Measurements from ENCODE around the gene PLIN4. TPM values are rescaled to one million over a fixed set of nuclear protein-coding genes. Genes with fewer than 3 reads are reported as not detected.
A peak's percentile ranks its signal among the peaks of the same experiment; 100 is the strongest.
"Not testable (repeated sequence)": the region's sequence is repeated elsewhere in the genome, so short reads cannot be mapped to it uniquely, and the experiment has no call there.

PLIN4 gene
- total RNA-seq, 1 experiment from 2014 or later = not detected

DNA sequence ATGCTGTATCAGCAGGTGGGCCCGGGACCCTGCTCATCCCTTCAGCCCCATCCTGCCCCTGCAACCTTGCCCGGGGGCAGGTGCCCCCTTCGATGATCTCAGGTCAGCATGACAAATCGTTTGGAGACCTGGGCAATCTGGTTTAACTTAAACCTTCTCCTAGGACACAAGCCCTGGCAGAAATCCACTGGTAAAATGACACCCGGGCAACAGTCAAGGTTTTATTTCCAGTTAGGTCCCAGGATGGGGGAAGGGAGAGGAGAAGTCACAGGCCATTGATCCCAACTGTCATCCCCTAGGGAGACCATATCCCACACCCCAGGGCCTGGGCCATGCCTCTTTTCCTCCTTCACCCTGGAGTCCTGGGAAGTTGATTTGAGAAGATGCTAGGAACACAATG lies 18.5 kb upstream of the PLIN4 start:
- DNase-seq = no peak
- Histone ChIP-seq H3K9me3 (no peaks in the 10 kb centered on the region), H3K36me3 (no peaks in the 10 kb centered on the region), H3K27me3 (no peaks in the 10 kb centered on the region), H3K4me3 (no peak overlapping the region)

- DNase-seq = no peak
- Histone ChIP-seq H3K4me3 (no peak within 1 kb of the TSS), H3K27me3 (no peaks in the 10 kb centered on the region), H3K9me3 (no peaks in the 10 kb centered on the region), H3K36me3 (no peaks in the 10 kb centered on the region)
Observed at GRCh38 chr19:4534836-4535658, 16.8 kb upstream of the PLIN4 start, which contains the start of gene PLIN5. Gene PLIN5 (minus strand): TSS chr19:4535224. CDS start chr19:4534074, 1,150 bp downstream.

GRCh38 chr19:4533835-4534424 lies 15.6 kb upstream of the PLIN4 start:
- Histone ChIP-seq H3K9me3 (no peaks in the 10 kb centered on the region), H3K27me3 (no peaks in the 10 kb centered on the region), H3K36me3 (no peaks in the 10 kb centered on the region), H3K4me3 (no peak overlapping the region)
- DNase-seq = no peak

DNA sequence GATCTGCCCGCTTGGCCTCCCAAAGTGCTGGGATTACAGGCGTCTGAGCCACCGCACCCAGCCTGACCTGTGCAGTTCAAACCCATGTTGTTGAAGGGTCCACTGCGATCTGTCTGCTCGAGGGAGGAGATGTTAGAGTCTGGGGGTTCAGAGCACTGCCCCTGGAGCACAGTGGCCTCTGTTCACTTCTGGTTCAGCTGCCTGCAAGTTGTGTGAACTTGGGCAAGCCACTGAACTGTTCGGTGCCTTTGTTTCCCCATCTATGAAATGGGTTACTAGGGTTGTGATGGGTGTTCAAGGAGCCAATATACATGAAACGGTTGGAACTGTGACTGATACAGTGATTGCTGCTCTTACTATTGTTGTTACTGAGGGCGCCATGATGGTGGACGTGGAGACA lies 15.0 kb upstream of the PLIN4 start:
- Histone ChIP-seq H3K27me3 (no peaks in the 10 kb centered on the region), H3K4me3 (no peak overlapping the region), H3K36me3 (no peaks in the 10 kb centered on the region), H3K9me3 (no peaks in the 10 kb centered on the region)
- DNase-seq = no peak

- no peak for DNase-seq
- Histone ChIP-seq H3K9me3 (no peaks in the 10 kb centered on the region), H3K27me3 (no peaks in the 10 kb centered on the region), H3K36me3 (no peaks in the 10 kb centered on the region), H3K4me3 (no peak overlapping the region)
Observed at GRCh38 chr19:4531562-4532165, 13.4 kb upstream of the PLIN4 start.

GRCh38 chr19:4529924-4530522 lies 11.7 kb upstream of the PLIN4 start:
- no peaks in the 10 kb centered on the region for H3K27me3 ChIP-seq
- DNase-seq = no peak
- no peaks in the 10 kb centered on the region for H3K36me3 ChIP-seq
- no peak overlapping the region for H3K4me3 ChIP-seq
- no peaks in the 10 kb centered on the region for H3K9me3 ChIP-seq

- no peaks in the 10 kb centered on the region for H3K27me3 ChIP-seq
- DNase-seq = no peak
- no peaks in the 10 kb centered on the region for H3K9me3 ChIP-seq
- H3K36me3 ChIP-seq = no peaks in the 10 kb centered on the region
- H3K4me3 ChIP-seq = no peak overlapping the region
Observed at GRCh38 chr19:4528843-4529242, 10.6 kb upstream of the PLIN4 start.

- not testable (repeated sequence) for H3K9me3 ChIP-seq, H3K36me3 ChIP-seq, H3K27me3 ChIP-seq, DNase-seq, H3K4me3 ChIP-seq
Observed at GRCh38 chr19:4527377-4527776, 9.1 kb upstream of the PLIN4 start.

GRCh38 chr19:4525563-4526002 lies 7.3 kb upstream of the PLIN4 start:
- DNase-seq = no peak
- no peak overlapping the region for H3K4me3 ChIP-seq
- no peaks in the 10 kb centered on the region for H3K9me3 ChIP-seq
- no peaks in the 10 kb centered on the region for H3K27me3 ChIP-seq
- H3K36me3 ChIP-seq = no peaks in the 10 kb centered on the region

DNA sequence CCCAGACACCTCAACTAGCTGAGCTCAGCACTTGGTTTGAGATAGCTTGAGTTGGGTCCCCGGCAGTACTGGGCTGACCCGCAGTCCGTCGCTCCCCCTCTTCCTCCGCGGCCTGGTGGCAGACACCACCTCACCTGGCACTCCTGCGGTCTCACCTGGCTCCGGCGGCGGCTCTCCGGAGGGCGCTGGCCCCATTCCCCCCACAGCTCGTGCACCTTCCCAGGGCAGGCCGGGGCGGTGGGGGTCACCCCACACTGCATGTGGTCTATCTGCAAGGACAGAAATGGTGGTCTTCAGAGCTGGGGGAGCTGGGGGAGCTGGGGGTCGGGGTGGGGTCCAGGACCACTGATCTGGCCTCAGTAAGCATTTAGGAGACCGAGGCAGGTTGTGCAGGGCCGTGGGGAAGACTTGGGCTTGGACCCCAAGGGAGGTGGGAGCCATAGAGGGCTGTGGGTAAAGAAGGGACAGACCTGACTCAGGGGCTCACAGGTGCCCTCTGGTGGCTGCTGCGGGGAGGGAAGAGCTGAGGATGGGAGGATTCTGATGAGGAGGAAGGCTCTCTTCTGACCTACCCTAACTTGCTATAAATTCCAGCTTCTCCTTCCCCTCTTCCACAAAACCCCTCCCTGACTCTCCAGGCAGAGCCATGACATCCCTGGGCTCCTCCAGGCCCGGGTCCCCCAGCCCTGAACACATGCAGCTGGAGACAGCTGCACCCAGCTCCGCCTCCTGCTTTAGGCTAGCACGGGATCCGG lies 6.7 kb upstream of the PLIN4 start:
- no peaks in the 10 kb centered on the region for H3K9me3 ChIP-seq
- no peaks in the 10 kb centered on the region for H3K36me3 ChIP-seq
- H3K27me3 ChIP-seq = no peaks in the 10 kb centered on the region
- peak; percentile 38 for DNase-seq
- H3K4me3 ChIP-seq = no peak overlapping the region

- no peak overlapping the region for H3K4me3 ChIP-seq
- no peaks in the 10 kb centered on the region for H3K9me3 ChIP-seq
- H3K36me3 ChIP-seq = no peaks in the 10 kb centered on the region
- H3K27me3 ChIP-seq = no peaks in the 10 kb centered on the region
- peak; percentile 44 for DNase-seq
Observed at GRCh38 chr19:4523306-4524110, 5.2 kb upstream of the PLIN4 start.

DNA sequence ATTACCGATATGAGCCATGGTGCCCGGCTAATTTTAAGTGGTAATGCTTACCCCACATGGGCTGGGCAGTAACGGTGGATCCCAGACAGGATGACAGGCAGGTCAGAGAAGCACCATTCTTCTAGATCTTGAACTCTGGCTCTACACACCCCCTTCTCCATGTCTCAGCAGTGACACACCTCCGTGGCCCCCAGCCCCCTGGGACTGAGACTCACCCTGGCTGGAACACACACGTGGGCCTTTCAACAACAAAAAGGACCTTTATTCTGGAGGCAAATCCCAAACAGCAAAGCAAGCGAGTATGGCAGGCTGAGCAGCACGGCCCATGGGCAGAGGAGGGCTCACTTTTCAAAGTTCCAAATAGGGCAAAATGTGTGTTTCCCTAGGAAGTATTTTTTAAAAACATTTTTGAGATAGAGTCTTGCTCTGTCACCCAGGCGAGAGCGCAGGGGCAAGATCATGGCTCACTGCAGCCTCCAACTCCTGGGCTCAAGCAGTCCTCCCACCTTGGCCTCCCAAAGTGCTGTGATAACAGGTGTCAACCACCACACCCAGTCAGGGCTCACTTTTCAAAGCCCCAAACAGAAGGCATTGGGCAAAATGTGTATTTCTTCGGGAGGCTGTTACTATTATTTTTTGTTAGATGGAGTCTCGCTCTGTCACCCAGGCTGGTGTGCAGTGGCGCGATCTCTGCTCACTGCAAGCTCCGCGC lies 4.2 kb upstream of the PLIN4 start:
- Histone ChIP-seq H3K9me3 (no peaks in the 10 kb centered on the region), H3K36me3 (no peaks in the 10 kb centered on the region), H3K4me3 (no peak overlapping the region), H3K27me3 (no peaks in the 10 kb centered on the region)
- no peak for DNase-seq

GRCh38 chr19:4521888-4522242 lies 3.6 kb upstream of the PLIN4 start:
- H3K27me3 ChIP-seq = no peaks in the 10 kb centered on the region
- H3K4me3 ChIP-seq = no peak overlapping the region
- DNase-seq = no peak
- no peaks in the 10 kb centered on the region for H3K36me3 ChIP-seq
- H3K9me3 ChIP-seq = no peaks in the 10 kb centered on the region

GRCh38 chr19:4521170-4521887 lies 3.0 kb upstream of the PLIN4 start:
- Histone ChIP-seq H3K9me3 (no peaks in the 10 kb centered on the region), H3K36me3 (no peaks in the 10 kb centered on the region), H3K27me3 (no peaks in the 10 kb centered on the region), H3K4me3 (no peak overlapping the region)
- DNase-seq = no peak
